Measurements from ENCODE around the gene PRPSAP1. TPM values are rescaled to one million over a fixed set of nuclear protein-coding genes. Genes with fewer than 3 reads are reported as not detected.

PRPSAP1 gene
- 53.3 and 59.5 TPM in 2 replicates for total RNA-seq

GRCh38 chr17:76353599-76354316 is at the start of gene PRPSAP1:
TSS of gene PRPSAP1 (minus strand) at chr17:76353916. CDS start at chr17:76353703, 213 bp downstream.
- intact Hi-C loops (cut with micrococcal nuclease), result loop anchor here (1.0 kb wide), 1 partner anchor 32 kb away; no protein-coding TSS in a partner anchor

DNA sequence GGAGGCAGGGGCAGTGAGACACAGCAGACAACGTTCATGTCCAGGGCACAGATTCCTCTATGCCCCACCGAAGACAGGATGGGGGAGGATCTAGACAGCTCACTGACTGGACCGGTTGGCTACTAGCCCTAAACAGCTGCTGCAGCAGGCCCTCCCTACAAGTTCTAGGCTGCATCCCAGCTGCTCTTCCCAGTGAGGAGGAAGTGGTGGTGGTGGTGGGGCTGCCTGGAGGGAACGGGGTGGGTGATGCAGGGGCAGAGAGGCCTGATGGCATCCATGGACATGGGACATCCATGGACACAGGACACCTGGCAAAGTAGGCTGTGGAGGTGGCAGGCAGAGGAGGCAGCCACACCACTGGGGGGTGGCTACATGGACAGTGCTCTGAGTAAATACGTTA is 49.0 kb upstream of the PRPSAP1 start:
- intact Hi-C loops (cut with micrococcal nuclease), result no loop called here

- intact Hi-C loops (cut with micrococcal nuclease), result no loop called here
Observed at GRCh38 chr17:76399175-76400172, 45.8 kb upstream of the PRPSAP1 start.

DNA sequence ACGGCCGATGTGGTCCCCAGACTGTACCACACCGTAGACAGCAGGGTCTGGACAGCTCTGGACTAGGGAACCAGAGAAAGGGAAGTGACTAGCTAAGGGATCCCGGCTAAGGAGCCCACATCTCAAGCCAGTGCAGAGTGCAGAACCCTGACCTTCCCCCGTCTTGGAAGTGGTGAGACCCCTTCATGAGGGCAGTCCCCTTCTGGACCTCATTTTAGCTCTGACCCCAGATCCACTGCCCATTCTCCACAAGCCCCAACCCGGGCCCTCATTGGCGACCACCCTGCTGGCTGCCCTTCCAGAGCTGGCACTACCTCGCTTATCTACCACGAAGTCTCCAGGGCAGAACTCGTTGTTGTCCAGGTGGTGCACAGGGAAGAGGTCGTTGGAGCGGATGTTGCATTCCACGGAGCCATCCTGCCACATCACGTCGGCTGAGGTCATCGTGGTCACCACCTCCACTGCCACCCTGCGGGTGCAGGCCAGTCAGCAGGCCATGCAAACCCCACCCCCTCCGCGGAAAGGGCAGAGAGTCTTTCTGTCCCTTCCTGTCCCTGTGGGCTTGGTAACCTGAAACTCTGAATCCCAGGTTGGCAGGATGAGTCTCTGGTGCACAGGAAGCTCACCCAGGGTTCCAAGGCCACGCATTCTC is 44.9 kb upstream of the PRPSAP1 start:
- intact Hi-C loops (cut with micrococcal nuclease), result loop anchor here (1.0 kb wide), 1 partner anchor 95 kb away; no protein-coding TSS in a partner anchor

DNA sequence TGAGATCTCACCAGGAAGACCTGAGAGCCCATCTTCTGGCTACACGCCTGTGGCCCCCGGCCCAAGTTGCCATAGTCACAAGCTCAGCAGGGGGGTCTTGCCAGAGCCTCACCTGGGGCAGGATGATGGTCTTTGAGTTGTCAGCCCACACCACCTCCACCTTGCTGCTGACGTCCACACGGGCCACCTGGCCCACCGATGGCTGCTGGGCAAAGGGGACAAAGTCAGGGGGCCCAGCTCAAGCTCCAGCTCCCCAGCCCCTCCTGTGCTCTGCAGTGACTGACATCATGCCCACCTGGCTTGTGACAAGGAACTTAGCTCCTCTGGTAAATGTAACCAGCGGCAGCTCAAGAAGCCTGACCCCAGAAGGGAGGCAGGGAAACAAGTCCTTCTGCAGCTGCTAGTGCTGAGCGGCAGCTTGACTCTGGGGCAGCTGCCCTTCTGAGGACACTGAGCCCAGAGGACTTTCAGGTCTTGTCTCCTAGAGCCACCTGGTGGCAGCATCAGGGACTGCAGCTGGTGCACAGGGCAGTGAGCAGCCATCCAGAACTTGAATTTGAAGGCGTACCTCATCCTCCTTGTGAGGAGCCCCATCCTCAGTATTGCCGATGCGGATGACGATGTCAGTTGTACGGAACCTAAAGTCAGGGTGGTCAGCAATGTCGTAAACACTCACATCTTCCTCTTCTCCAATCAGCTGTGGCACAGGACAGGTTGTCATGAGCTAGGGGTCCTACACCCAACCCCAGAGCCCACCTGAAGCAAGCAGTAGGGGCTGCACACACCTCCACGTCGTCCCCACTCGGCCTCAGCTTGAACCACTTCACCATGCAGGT is 44.2 kb upstream of the PRPSAP1 start:
- intact Hi-C loops (cut with micrococcal nuclease), result loop anchor here (1.0 kb wide), 1 partner anchor 95 kb away; no protein-coding TSS in a partner anchor

GRCh38 chr17:76397184-76397583 is 43.5 kb upstream of the PRPSAP1 start:
- intact Hi-C loops (cut with micrococcal nuclease), result no loop called here

- intact Hi-C loops (cut with micrococcal nuclease), result no loop called here
Observed at GRCh38 chr17:76395980-76396379, 42.3 kb upstream of the PRPSAP1 start.

- intact Hi-C loops (cut with micrococcal nuclease), result no loop called here
Observed at GRCh38 chr17:76394166-76394565, 40.5 kb upstream of the PRPSAP1 start.

DNA sequence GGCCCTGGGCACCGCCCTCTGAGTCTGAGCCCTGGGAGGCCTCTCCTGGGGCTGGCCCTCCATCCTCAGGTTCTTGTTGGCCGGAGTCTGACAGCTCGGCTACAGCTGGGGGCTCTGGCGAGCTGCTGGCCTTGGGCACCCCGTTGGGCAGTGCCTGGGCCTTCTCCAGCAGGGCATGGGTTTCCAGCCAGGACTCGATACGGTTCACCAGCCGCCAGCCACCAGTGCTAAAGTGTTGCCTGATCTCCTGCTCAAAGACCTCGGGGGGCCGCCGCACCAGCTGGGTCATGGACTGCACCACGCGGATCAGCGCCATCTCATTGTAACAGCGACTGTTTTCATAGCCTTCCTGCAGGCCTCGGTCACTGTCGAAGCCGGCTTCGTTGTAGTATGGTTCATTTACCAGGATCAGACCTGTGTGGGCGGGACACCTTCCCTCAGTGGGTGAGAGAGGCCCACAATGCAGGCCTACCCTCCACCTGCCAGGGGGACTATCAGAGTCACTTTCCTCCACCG is 37.5 kb upstream of the PRPSAP1 start:
- intact Hi-C loops (cut with micrococcal nuclease), result no loop called here

DNA sequence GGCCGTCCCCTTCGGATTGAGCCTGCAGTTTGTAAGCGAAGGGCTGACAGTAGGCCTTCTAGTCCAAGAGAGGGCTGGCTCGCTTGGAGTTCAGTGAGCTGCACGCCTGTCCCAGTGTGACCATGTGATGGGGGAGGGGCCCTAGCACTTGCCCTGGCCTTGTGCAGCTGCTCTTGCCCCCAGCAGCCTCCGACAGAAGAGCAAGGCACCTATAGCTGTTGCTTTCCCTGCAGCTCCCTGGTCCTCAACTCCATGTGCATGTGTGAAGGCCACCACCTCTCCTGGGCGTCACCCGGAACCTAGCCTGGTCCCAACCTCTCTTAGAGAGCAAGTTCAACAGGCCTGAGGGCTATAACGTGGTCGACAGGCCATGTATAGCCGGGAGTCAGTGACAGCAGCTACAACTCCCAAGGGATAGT is 36.3 kb upstream of the PRPSAP1 start:
- intact Hi-C loops (cut with micrococcal nuclease), result no loop called here

GRCh38 chr17:76388966-76389888 is 35.5 kb upstream of the PRPSAP1 start:
- intact Hi-C loops (cut with micrococcal nuclease), result no loop called here

DNA sequence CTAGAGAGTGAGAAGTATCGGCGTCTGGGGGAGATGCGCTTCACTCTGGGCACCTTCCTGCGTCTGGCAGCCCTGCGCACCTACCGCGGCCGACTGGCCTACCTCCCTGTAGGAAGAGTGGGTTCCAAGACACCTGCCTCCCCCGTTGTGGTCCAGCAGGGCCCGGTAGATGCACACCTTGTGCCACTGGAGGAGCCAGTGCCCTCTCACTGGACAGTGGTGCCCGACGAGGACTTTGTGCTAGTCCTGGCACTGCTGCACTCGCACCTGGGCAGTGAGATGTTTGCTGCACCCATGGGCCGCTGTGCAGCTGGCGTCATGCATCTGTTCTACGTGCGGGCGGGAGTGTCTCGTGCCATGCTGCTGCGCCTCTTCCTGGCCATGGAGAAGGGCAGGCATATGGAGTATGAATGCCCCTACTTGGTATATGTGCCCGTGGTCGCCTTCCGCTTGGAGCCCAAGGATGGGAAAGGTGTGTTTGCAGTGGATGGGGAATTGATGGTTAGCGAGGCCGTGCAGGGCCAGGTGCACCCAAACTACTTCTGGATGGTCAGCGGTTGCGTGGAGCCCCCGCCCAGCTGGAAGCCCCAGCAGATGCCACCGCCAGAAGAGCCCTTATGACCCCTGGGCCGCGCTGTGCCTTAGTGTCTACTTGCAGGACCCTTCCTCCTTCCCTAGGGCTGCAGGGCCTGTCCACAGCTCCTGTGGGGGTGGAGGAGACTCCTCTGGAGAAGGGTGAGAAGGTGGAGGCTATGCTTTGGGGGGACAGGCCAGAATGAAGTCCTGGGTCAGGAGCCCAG is 33.5 kb upstream of the PRPSAP1 start:
- intact Hi-C loops (cut with micrococcal nuclease), result no loop called here

DNA sequence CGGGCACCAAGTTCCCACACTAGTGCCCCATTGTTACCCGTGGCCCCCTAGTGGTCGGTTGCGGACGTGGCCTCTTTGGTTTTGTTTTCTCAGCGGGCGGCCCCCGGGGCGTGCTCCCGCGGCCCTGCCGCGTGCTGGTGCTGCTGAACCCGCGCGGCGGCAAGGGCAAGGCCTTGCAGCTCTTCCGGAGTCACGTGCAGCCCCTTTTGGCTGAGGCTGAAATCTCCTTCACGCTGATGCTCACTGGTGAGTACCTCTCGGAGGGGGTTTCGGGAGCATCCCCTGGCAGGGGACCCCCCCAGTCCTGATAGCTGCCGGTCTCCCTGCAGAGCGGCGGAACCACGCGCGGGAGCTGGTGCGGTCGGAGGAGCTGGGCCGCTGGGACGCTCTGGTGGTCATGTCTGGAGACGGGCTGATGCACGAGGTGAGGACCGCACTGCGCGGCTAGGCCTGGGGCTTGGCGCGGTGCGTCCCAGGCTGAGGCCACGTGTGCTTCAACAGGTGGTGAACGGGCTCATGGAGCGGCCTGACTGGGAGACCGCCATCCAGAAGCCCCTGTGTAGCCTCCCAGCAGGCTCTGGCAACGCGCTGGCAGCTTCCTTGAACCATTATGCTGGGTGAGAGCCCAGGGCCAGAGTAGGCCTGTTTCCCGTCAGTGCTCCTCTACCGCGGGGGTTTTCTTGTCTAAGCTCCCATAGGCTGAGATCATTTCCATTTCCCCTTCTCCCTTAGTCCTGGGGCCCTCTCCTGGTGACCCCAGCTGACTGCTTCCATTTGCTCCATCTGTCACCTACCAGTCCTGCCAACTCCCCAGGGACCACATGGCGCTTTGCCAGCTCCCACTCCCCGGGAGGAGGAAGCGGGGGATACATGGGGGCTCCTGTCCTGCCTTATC is 32.4 kb upstream of the PRPSAP1 start:
- intact Hi-C loops (cut with micrococcal nuclease), result loop anchor here (1.0 kb wide), 1 partner anchor 32 kb away; no protein-coding TSS in a partner anchor

- intact Hi-C loops (cut with micrococcal nuclease), result loop anchor here (1.0 kb wide), 1 partner anchor 31 kb away; no protein-coding TSS in a partner anchor
Observed at GRCh38 chr17:76384987-76385891, 31.5 kb upstream of the PRPSAP1 start.

DNA sequence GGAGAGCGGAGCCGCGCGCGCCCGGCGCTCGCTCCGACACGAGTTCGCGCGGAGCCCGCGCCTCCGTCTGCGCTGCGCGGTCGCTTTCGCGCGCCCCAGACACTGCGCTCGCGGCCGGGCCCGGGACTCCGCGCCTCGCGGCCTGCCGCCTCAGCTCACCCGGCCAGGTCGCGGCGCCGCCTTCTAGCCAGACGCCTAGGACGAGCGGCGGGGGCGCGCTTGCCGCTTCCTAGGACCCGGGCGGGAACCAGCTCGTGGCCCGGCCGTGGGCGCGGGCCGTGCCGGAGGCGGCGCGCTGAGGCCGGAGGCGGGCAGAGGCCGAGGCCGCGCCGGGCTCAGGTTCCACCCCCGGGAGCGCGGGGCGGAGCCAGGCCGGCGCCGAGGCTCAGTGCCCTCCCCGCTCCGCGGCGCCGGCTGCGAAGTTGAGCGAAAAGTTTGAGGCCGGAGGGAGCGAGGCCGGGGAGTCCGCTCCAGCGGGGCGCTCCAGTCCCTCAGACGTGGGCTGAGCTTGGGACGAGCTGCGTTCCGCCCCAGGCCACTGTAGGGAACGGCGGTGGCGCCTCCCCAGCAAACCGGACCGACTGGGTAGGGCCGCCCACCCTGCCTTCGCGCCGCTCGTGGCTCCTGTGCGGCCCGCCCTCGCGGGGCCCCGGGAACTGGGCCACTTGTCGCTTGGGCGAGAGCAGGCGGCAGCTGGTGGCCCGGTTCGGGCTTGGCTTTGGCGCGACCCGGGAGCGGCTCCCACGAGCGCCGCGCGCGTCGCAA is 30.7 kb upstream of the PRPSAP1 start, which contains the start of gene SPHK1:
SPHK1 (plus strand) TSS at position 388 of the 765 bp plus-strand sequence. CDS start 1,036 bp downstream, outside the sequence.
- intact Hi-C loops (cut with micrococcal nuclease), result no loop called here

Measured in T-helper 2 cell treated with Interferon-gamma antibody and Interleukin-4, amounts not matched to agents 100 ng/mL and 5 ng/mL, for 36 hours (primary cell).